ENCODE measurements around the gene OR1M1. TPM values are rescaled to one million over a fixed set of nuclear protein-coding genes. Genes with fewer than 3 reads are reported as not detected.

The OR1M1 gene
- total RNA-seq, 4 donors from 2014 or later = not detected

GRCh38 chr19:9046694-9047093 is 40.2 kb upstream of the OR1M1 start:
- no peak for TF ChIP-seq CTCF (IDR thresholded peaks at IDR 0.05; ENCODE audit: low read depth)

DNA sequence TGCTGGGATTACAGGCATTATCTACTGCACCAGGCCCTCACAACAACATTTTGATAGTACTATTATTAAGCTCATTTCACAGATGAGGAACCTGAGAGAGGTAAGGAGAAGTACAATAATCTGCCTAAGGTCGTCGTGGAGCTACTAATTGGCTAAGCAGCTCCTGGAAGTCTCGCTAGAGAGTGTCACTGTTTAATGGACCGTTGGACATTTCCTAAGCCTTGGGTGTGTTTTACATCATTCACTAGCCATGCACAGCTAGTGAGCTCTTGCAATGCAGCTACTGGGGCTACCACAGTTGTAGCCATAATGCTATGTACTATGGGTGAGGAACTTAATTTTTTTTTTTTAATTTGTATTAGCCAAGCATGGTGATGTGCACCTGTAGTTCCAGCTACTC is 34.0 kb upstream of the OR1M1 start:
- TF ChIP-seq CTCF (IDR thresholded peaks at IDR 0.05; ENCODE audit: low read depth) = no peak

GRCh38 chr19:9054207-9054606 is 32.7 kb upstream of the OR1M1 start:
- no peak for TF ChIP-seq CTCF (IDR thresholded peaks at IDR 0.05; ENCODE audit: low read depth)

DNA sequence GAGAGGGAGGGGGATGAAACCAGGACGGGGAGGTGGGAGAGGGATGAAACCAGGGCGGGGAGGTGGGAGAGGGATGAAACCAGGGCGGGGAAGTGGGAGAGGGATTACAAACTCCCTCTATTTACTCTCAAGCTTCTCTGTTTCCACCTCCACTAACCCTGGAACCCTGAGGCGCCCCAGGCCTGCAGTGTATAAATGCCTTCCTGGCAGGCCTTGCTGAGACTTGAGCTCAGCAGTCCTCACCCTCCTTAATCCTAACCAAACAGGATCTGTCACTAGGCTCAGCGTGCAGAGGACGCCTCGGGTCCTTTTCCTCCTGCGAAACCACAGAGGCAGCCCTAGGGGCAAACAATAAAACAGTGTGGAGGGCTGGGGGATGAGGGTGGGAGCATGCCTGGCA is 32.1 kb upstream of the OR1M1 start:
- TF ChIP-seq CTCF (IDR thresholded peaks at IDR 0.05; ENCODE audit: low read depth) = no peak

DNA sequence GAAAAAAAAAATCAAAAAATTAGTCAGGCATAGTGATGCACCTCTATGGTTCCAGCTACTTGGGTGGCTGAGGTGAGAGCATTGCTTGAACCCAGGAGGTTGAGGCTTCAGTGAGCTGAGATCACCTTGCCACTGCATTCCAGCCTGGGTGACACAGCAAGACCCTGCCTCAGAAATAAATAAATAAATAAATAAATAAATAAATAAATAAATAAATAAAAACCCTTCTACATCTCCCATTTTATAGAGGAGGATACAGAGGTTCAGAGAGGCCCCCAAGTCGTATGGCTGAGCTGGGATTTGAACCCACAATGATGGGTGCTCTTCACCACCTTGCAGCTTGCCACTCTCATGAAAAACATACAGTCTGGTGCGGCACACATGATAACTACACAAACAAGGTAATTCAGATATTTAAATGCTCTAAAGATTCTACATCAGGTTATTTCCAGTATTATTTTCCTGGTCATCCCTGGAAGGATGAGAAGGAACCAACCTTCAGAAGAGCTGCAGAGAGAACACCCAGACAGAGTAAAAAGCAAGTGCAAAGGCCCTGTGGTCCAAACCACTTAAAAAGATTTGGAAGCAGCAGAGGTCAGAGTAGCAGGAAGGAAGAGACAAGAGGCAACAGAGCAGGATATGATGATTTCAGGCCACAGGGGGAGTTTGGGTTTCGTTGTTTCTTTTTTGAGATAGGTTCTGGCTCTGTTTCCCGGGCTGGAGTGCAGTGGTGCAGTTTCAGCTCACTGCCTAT is 29.2 kb upstream of the OR1M1 start:
- no peak for TF ChIP-seq CTCF (IDR thresholded peaks at IDR 0.05; ENCODE audit: low read depth)

- no peak for TF ChIP-seq CTCF (IDR thresholded peaks at IDR 0.05; ENCODE audit: low read depth)
Observed at GRCh38 chr19:9058905-9059667, 27.8 kb upstream of the OR1M1 start.

DNA sequence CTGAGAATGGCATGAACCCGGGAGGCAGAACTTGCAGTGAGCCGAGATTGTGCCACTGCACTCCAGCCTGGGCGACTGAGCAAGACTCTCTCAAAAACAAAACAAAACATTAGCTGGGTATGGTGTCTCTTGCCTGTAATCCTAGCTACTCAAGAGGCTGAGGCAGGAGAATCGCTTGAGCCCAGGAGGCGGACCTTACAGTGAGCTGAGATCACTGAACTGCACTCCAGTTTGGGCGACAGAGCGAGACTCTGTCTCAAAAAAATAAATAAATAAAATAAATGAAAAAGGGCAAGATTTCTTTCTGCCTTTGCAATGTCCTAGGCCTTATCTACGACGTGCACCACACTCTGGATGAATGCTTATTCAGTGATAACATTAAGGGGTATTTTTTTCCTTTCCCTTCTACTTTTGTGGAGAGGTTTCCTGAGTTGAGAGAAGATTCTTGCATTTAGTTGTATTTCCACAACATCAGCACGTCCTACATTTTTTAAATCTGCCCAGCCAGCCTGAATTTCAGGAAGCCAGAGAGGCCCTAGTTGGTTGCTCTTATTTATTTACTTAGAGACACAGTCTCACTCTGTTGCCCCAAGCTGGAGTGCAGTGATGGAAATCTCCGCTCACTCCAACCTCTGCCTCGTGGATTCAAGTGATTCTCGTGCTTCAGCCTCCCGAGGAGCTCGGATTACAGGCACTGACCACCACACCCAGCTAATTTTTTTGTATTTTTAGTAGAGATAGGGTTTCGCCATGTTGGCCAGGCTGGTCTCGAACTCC is 26.1 kb upstream of the OR1M1 start:
- TF ChIP-seq CTCF (IDR thresholded peaks at IDR 0.05; ENCODE audit: low read depth) = no peak
